HAP-1 (cell line): Measurements from ENCODE around the gene COPS3.
A peak's percentile ranks its signal among the peaks of the same experiment; 100 is the strongest.
"Not testable (repeated sequence)": the region's sequence is repeated elsewhere in the genome, so short reads cannot be mapped to it uniquely, and the experiment has no call there.

Source experiments
- DNase-seq, 2 experiments: peaks; one replicate each; pipeline ENCODE4 v3.0.0-alpha.2; 2016 to 2020; ENCODE audit warnings: low spot score in 2 of 2
- H3K27me3 ChIP-seq: fragments of 250-450 bp; sonication (Bioruptor Pico); 2 replicates; pipeline ENCODE4 v1.5.1; 2020; ENCODE audit warnings: low read depth, mild to moderate bottlenecking, moderate library complexity
- H3K36me3 ChIP-seq: fragments of 250-450 bp; sonication (Bioruptor Pico); replicated peaks from 2 replicates; pipeline ENCODE4 v1.5.1; 2020; ENCODE audit warnings: mild to moderate bottlenecking
- H3K4me1 ChIP-seq: fragments of 250-450 bp; sonication (Bioruptor Pico); 2 replicates; pipeline ENCODE4 v1.5.1; 2020; ENCODE audit warnings: mild to moderate bottlenecking
- H3K4me3 ChIP-seq: fragments of 250-450 bp; sonication (Bioruptor Pico); 2 replicates; pipeline ENCODE4 v1.5.1; 2020; ENCODE audit warnings: mild to moderate bottlenecking, moderate library complexity
- H3K9me3 ChIP-seq: fragments of 250-450 bp; sonication (Bioruptor Pico); 2 replicates; pipeline ENCODE4 v1.5.1; 2020; ENCODE audit warnings: mild to moderate bottlenecking, moderate library complexity
- in situ Hi-C: fragments of 300-500 bp; cut with MboI; formaldehyde crosslinking; loops from 3 replicates; pipeline ENCODE4 v1.14.3; 2020; ENCODE audit warnings: low sequenced_read_pairs, inconsistent platforms, mixed read lengths

The COPS3 gene

GRCh38 chr17:17289086-17289485 is 8.0 kb upstream of the COPS3 start:
- in situ Hi-C loops = no loop called here
- Histone ChIP-seq H3K4me1 (no peaks in the 10 kb centered on the region), H3K4me3 (no peak overlapping the region), H3K36me3 (no peaks in the 10 kb centered on the region), H3K9me3 (no peaks in the 10 kb centered on the region), H3K27me3 (no peaks in the 10 kb centered on the region)
- no peak for DNase-seq

DNA sequence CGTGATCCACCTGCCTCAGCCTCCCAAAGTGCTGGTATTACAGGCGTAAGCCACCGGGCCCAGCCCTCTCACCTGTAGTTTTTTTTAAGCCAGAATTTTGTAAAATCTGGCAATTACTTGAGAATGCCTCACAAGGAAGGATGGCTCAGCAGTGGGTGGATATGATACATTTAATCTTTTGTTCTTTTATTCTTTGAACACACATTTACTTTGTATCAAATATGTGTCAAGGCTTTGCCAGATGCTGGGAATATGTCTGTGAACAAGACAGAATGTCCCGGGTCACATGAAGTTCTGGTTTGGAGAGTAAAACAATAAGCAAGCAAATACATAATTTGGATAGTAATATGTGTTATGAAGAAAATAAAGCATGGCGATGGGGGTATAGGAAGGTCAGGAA is 4.9 kb upstream of the COPS3 start:
- in situ Hi-C loops = no loop called here
- H3K27me3 ChIP-seq = no peaks in the 10 kb centered on the region
- no peak overlapping the region for H3K4me3 ChIP-seq

DNA sequence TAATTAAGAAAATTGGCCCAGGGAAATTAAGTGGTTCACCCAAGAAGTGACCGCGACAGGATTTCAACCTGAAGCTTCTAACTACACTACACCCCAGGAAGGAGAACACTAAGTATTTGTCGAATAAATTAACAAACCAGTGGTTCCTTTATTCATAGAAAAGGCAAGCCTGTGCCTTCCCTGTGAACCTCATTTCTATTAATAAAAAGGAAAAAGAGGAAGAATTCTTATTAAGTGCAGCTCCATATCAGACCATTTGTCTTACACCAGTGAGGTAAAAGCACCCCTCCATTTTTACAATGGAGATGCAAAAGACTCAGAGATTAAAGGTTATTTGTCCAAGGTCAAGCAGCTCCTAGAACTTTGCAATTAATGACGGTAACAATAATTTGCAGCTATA is 1.7 kb downstream of the COPS3 start:
- peak overlapping the region; percentile 99 for H3K4me3 ChIP-seq
- no peaks in the 10 kb centered on the region for H3K27me3 ChIP-seq
- H3K9me3 ChIP-seq = no peaks in the 10 kb centered on the region
- no peak for DNase-seq
- H3K36me3 ChIP-seq = peaks cover 30% of the 10 kb centered on the region
- in situ Hi-C loops = no loop called here
- H3K4me1 ChIP-seq = peaks cover 13% of the 10 kb centered on the region

More for the DNA sequence above, 4.9 kb upstream of the COPS3 start:
- H3K9me3 ChIP-seq = no peaks in the 10 kb centered on the region
- H3K36me3 ChIP-seq = peaks cover under 1% of the 10 kb centered on the region; the same call in 1 of the 2 replicates
- peaks cover 5% of the 10 kb centered on the region for H3K4me1 ChIP-seq
- no peak for DNase-seq

DNA sequence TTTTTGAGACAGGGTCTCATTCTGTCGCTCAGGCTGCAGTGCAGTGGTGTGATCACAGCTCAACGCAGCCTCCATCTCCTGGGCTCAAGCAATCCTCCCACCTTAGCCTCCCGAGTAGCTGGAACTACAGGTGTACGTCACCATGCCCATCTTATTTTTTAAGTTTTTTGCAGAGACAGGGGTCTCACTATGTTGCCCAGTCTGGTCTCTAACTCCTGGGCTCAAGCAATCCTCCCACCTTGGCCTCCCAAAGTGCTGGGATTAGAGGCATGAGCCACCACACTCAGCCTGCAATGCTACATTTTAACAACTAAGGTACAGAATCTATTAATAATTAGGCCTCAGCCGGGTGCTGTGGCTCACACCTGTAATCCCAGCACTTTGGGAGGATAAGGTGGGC is 3.6 kb downstream of the COPS3 start:
- H3K4me3 ChIP-seq, DNase-seq, H3K9me3 ChIP-seq, in situ Hi-C loops, H3K27me3 ChIP-seq: not testable (repeated sequence)
- peaks cover 13% of the 10 kb centered on the region for H3K4me1 ChIP-seq
- H3K36me3 ChIP-seq = peaks cover 46% of the 10 kb centered on the region

DNA sequence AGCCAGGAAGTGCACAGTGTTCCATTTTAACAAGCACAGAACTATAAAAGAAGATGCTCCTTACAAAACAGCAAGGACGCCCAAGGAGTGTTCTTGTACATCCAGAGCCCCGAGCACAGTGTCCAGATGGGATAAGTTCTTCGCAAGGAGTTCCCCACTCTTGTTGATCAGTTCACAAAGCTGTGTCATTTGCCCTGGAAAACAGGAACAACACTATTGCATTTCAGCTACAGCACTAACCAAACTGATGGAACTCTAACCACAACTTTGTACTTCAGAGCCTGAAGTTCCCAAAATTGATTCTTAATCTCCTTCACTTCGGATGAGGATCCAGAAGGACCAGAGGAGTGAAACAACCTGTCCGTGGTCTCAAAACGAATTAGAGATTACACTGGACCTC is 5.1 kb downstream of the COPS3 start:
- Histone ChIP-seq H3K36me3 (peaks cover 54% of the 10 kb centered on the region), H3K27me3 (no peaks in the 10 kb centered on the region), H3K9me3 (no peaks in the 10 kb centered on the region), H3K4me3 (no peak overlapping the region), H3K4me1 (peaks cover 9% of the 10 kb centered on the region)
- no peak for DNase-seq
- in situ Hi-C loops = no loop called here

GRCh38 chr17:17269926-17270773 is 10.9 kb downstream of the COPS3 start:
- DNase-seq = peak in 1 of 2 experiments; percentile 33
- Histone ChIP-seq H3K4me1 (no peaks in the 10 kb centered on the region), H3K36me3 (peaks cover 83% of the 10 kb centered on the region), H3K27me3 (no peaks in the 10 kb centered on the region), H3K9me3 (no peaks in the 10 kb centered on the region), H3K4me3 (no peak overlapping the region)
- in situ Hi-C loops = no loop called here

DNA sequence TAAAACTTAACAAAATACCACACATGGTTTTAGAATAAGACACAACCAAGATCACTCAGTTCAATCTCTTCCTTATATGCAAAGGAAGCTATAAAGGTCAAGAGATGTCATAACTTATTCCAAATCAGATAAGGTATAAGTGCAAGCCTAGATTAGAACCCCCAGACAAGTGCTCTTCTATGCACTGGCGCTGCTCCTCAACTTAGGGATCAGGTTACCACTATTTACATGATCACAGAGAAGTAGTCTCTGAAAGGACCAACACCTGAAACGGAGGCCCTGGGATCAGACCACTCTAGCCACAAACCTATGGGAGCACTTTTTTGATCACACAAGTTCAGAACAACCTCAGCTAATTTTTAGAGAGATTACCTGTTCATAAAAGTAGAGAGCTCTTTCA is 16.6 kb downstream of the COPS3 start:
- H3K4me3 ChIP-seq = no peak overlapping the region
- no peak for DNase-seq
- in situ Hi-C loops = no loop called here

DNA sequence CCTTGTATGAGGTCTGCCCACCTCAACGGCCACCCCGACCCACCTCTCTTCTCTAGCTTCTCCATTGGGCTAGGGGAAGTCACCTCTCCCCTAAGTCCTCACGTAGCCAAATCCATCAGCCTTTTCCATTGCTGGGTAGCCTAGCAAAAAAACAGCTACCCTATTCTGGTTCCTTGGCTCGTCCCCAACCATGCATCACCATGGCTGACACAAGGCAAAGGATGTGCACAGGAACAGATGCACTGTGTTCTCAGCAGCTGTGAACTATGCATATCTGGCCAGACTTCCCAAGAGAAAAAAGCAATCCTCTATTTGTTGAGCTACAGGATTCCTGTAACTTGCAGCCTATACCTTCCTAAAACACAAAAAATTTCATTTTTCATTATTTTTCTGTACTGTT is 22.0 kb downstream of the COPS3 start:
- peaks cover 77% of the 10 kb centered on the region for H3K36me3 ChIP-seq
- no peak overlapping the region for H3K4me3 ChIP-seq
- in situ Hi-C loops = no loop called here
- no peak for DNase-seq
- H3K9me3 ChIP-seq = no peaks in the 10 kb centered on the region
- no peaks in the 10 kb centered on the region for H3K27me3 ChIP-seq
- H3K4me1 ChIP-seq = no peaks in the 10 kb centered on the region

More for the DNA sequence above, 16.6 kb downstream of the COPS3 start:
- Histone ChIP-seq H3K4me1 (no peaks in the 10 kb centered on the region), H3K36me3 (peaks cover 90% of the 10 kb centered on the region), H3K27me3 (no peaks in the 10 kb centered on the region), H3K9me3 (no peaks in the 10 kb centered on the region)

DNA sequence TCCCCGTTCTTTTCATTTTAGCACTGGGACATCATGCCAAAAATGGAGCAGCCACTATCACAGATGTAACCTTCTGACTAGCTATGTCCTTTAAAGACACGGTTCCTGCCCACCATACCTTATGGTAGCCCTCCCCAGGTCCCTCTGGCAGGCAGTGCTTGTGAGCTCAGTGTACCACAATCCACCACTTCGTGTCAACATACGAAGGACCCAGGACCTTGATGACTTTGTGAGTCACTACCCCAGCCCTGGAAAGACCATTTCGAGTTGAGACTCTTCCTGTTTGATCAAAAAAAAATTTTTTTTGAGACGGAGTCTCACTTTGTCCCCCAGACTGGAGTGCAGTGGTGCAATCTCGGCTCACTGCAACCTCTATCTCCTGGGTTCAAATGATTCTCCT is 23.0 kb downstream of the COPS3 start:
- no peak for DNase-seq
- H3K36me3 ChIP-seq = peaks cover 80% of the 10 kb centered on the region
- H3K9me3 ChIP-seq = no peaks in the 10 kb centered on the region
- in situ Hi-C loops = no loop called here
- no peak overlapping the region for H3K4me3 ChIP-seq
- H3K4me1 ChIP-seq = no peaks in the 10 kb centered on the region
- no peaks in the 10 kb centered on the region for H3K27me3 ChIP-seq

DNA sequence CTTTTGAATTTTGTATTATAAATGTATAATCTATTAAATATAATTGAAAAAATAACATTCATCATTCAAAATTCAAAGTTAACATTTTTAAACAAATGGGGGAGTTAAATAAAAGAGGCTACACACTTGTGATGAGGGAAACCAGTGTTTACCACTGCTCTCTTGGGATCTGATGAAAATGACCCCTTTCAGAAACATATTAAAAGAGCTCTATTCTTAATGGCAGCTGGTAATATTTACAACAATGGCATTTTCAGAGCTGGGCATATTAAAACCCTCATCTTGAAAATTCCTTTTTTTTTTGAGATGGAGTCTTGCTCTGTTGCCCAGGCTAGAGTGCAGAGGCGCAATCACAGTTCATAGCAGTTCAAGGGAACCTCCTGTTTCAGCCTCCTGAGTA is 24.7 kb downstream of the COPS3 start:
- no peaks in the 10 kb centered on the region for H3K27me3 ChIP-seq
- in situ Hi-C loops = no loop called here
- H3K36me3 ChIP-seq = peaks cover 77% of the 10 kb centered on the region
- no peak overlapping the region for H3K4me3 ChIP-seq
- H3K4me1 ChIP-seq = no peaks in the 10 kb centered on the region
- DNase-seq = no peak
- H3K9me3 ChIP-seq = no peaks in the 10 kb centered on the region

- H3K36me3 ChIP-seq = peaks cover 77% of the 10 kb centered on the region
- H3K27me3 ChIP-seq, DNase-seq, H3K4me1 ChIP-seq, H3K9me3 ChIP-seq, H3K4me3 ChIP-seq, in situ Hi-C loops: not testable (repeated sequence)
Observed at GRCh38 chr17:17255689-17256088, 25.4 kb downstream of the COPS3 start.

DNA sequence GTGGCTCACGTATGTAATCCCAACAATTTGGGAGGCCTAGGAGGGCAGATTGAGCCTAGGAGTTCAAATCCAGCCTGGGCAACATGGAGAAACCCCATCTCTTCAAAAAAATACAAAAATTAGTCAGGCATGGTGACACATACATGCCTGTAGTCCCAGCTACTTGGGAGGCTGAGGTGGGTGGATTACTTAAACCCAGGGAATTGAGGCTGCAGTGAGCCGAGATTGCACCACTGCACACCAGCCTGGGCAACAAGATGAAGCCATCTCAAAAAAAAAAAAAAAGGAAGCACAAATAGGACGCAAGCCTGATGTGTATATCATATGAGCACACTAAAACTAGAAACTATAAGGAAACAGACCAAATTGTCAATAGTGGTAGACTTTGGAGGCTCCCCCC is 27.0 kb downstream of the COPS3 start:
- in situ Hi-C loops = no loop called here
- no peaks in the 10 kb centered on the region for H3K9me3 ChIP-seq
- no peak overlapping the region for H3K4me3 ChIP-seq
- H3K27me3 ChIP-seq = no peaks in the 10 kb centered on the region
- H3K4me1 ChIP-seq = no peaks in the 10 kb centered on the region
- peaks cover 78% of the 10 kb centered on the region for H3K36me3 ChIP-seq
- DNase-seq = no peak

DNA sequence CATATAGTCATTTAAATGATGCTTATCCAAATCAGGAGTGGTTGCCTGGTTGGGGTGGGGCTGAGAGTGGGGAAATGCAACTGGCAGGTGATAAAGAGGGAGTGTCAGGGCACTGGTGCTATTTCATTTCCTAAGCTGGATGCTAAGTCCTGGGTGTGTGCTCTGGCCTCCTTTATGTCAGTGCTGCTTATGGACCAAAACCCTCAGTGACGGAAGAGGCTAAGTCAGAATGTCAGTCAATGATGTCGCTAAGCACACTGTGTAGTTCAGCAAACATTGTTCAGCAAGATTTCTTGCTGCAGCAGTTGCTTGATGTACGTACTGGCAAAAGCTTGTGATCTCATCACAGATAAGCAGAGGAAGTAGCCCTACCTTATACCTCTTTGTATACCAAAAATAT is 27.6 kb downstream of the COPS3 start:
- Histone ChIP-seq H3K9me3 (no peaks in the 10 kb centered on the region), H3K36me3 (peaks cover 78% of the 10 kb centered on the region), H3K4me1 (no peaks in the 10 kb centered on the region), H3K4me3 (no peak overlapping the region), H3K27me3 (no peaks in the 10 kb centered on the region)
- in situ Hi-C loops = no loop called here
- no peak for DNase-seq

DNA sequence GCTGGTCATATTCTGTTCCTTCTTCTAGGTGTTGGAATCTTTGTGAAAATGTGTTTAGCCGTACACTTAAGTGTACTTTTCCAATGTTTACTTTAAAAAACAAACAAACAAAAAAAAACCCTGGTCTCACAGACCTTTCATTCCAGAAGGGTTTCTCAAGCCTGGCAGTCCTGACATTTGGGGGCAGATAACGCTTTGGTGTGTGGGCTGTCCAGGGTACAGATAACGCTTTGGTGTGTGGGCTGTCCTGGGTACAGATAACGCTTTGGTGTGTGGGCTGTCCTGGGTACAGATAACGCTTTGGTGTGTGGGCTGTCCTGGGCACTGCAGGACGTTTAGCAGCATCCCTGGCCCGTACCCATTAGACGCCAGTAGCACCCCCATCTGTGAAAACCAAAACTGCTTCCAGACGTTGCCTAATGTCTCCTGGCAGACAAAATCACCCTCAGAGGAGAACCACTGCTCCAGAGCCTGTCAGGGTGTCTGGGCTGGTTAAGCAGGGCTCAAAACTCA is 28.8 kb downstream of the COPS3 start:
- no peak overlapping the region for H3K4me3 ChIP-seq
- no peaks in the 10 kb centered on the region for H3K4me1 ChIP-seq
- in situ Hi-C loops = no loop called here
- no peaks in the 10 kb centered on the region for H3K27me3 ChIP-seq
- no peak for DNase-seq
- H3K9me3 ChIP-seq = no peaks in the 10 kb centered on the region
- peaks cover 83% of the 10 kb centered on the region for H3K36me3 ChIP-seq
